GM23248 (cell line): ENCODE data around the gene TANGO6.

Source experiments
- EZH2 ChIP-seq: fragments of 200-600 bp; sonication (generic); IDR thresholded peaks from 2 replicates; pipeline ENCODE4 v1.6.1; 2018; ENCODE audit warnings: antibody characterized with exemption, mild to moderate bottlenecking; ENCODE audit not compliant: insufficient read depth, poor library complexity, severe bottlenecking
- EZH2phosphoT487 ChIP-seq: fragments of 200-600 bp; sonication (generic); IDR thresholded peaks from 2 replicates; pipeline ENCODE4 v1.6.1; 2018; ENCODE audit warnings: antibody characterized with exemption, moderate library complexity, mild to moderate bottlenecking, low read depth; ENCODE audit not compliant: insufficient read depth

DNA sequence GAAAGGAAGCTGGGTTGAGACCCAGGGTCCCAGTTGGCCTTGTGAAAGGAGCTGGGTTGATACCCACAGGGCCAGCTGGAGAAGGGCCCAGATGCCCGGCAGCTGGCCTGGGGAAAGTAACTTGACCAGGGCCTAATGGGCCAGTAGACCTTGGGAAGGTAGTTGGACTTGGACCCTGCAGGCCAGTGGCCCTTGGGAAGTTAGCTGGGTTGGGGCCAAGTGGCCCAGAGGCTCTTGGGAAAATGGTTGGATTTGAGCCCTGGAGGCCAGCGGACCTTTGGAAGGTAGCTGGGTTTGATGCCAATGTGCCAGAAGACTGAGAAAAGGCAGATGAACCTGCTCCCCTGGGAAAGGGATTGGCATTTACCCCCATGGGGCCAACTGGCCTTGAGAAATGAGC lies 275.7 kb downstream of the TANGO6 start:
- TF ChIP-seq EZH2phosphoT487 (no peak), EZH2 (no peak)
